HEK293 (cell line): ENCODE results near the gene ARID3A.

Experiments used
- CTCF ChIA-PET: fragments of 350-600 bp; formaldehyde crosslinking; extraction: SDS; loops from one replicate; lab custom pipeline; 2021; ENCODE audit warnings: antibody characterized with exemption; lab: Yijun Ruan, JAX
- POLR2A ChIA-PET: fragments of 300-600 bp; formaldehyde crosslinking; extraction: SDS; loops from one replicate; lab custom pipeline; 2020; ENCODE audit warnings: antibody characterized with exemption, inconsistent platforms; lab: Yijun Ruan, JAX
- H3K27ac ChIP-seq: fragments of 200-500 bp; sonication (Bioruptor generic); 2 replicates; pipeline ENCODE4 v1.5.1; 2014; ENCODE audit warnings: low read depth, low read length, control low read depth, inconsistent platforms; ENCODE audit errors: extremely low read depth
- H3K36me3 ChIP-seq, 2 experiments: fragments of 200-500 bp in 1 of 2; sonication (Bioruptor generic) in 1 of 2; 1 replicate in 1 of 2; 2 replicates in 1 of 2; pipeline ENCODE4 v1.5.1; 2014 to 2017; ENCODE audit warnings: inconsistent platforms in 2 of 2, low read length in 2 of 2; ENCODE audit not compliant: control insufficient read depth in 2 of 2, insufficient read depth in 1 of 2
- H3K4me1 ChIP-seq: fragments of 200-500 bp; sonication (Bioruptor generic); 2 replicates; pipeline ENCODE4 v1.5.1; 2014; ENCODE audit warnings: mild to moderate bottlenecking, low read length, inconsistent platforms; ENCODE audit not compliant: control insufficient read depth, insufficient read depth
- H3K4me3 ChIP-seq: 2 replicates; pipeline ENCODE4 v1.5.1; 2011; ENCODE audit warnings: low read depth, mild to moderate bottlenecking, control low read depth, low read length, moderate library complexity
- H3K9me3 ChIP-seq: fragments of 200-500 bp; sonication (Bioruptor generic); 2 replicates; pipeline ENCODE4 v1.5.1; 2014; ENCODE audit warnings: low read depth, low read length, inconsistent platforms; ENCODE audit not compliant: control insufficient read depth, insufficient read depth
- BCL11A ChIP-seq: fragments of 450-650 bp; formaldehyde crosslinking; IDR thresholded peaks from 2 replicates; pipeline ENCODE4 v1.5.1; 2016; ENCODE audit warnings: low read depth, missing biosample characterization, missing genetic modification characterization
- EGR2 ChIP-seq: fragments of 450-650 bp; formaldehyde crosslinking; IDR thresholded peaks from 2 replicates; pipeline ENCODE4 v1.5.1; 2016; ENCODE audit warnings: low read depth, missing biosample characterization, missing genetic modification characterization
- GLIS1 ChIP-seq: fragments of 450-650 bp; formaldehyde crosslinking; IDR thresholded peaks from 2 replicates; pipeline ENCODE4 v1.5.1; 2016; ENCODE audit warnings: missing biosample characterization, missing genetic modification characterization
- HOXD13 ChIP-seq: sonication (generic); formaldehyde crosslinking; IDR thresholded peaks from 2 replicates; pipeline ENCODE4 v1.8.0; 2022; ENCODE audit warnings: missing genetic modification reagents, borderline replicate concordance
- KLF1 ChIP-seq: fragments of 450-650 bp; formaldehyde crosslinking; IDR thresholded peaks from 2 replicates; pipeline ENCODE4 v1.5.1; 2016; ENCODE audit warnings: missing biosample characterization, missing genetic modification characterization
- KLF8 ChIP-seq: fragments of 450-650 bp; formaldehyde crosslinking; IDR thresholded peaks from 2 replicates; pipeline ENCODE4 v1.5.1; 2016; ENCODE audit warnings: missing biosample characterization, missing genetic modification characterization
- ZFHX2 ChIP-seq: fragments of 450-650 bp; formaldehyde crosslinking; conservative IDR thresholded peaks from 2 replicates; pipeline ENCODE4 v1.5.1; 2016; ENCODE audit warnings: missing biosample characterization, missing genetic modification characterization
- ZFP37 ChIP-seq: fragments of 450-650 bp; formaldehyde crosslinking; IDR thresholded peaks from 2 replicates; pipeline ENCODE4 v1.5.1; 2016; ENCODE audit warnings: missing biosample characterization, missing genetic modification characterization
- ZNF121 ChIP-seq: fragments of 450-650 bp; formaldehyde crosslinking; IDR thresholded peaks from 2 replicates; pipeline ENCODE4 v1.5.1; 2016; ENCODE audit warnings: missing biosample characterization, missing genetic modification characterization
- ZNF133 ChIP-seq: fragments of 450-650 bp; formaldehyde crosslinking; IDR thresholded peaks from 2 replicates; pipeline ENCODE4 v1.5.1; 2016; ENCODE audit warnings: missing biosample characterization, missing genetic modification characterization
- ZNF184 ChIP-seq: fragments of 450-650 bp; IDR thresholded peaks from 2 replicates; pipeline ENCODE4 v1.5.1; 2018; ENCODE audit warnings: missing biosample characterization, mild to moderate bottlenecking, missing genetic modification characterization
- ZNF48 ChIP-seq: fragments of 450-650 bp; formaldehyde crosslinking; IDR thresholded peaks from 2 replicates; pipeline ENCODE4 v1.5.1; 2016; ENCODE audit warnings: missing biosample characterization, missing genetic modification characterization
- ZNF514 ChIP-seq: fragments of 450-650 bp; formaldehyde crosslinking; IDR thresholded peaks from 2 replicates; pipeline ENCODE4 v1.5.1; 2016; ENCODE audit warnings: missing biosample characterization, missing genetic modification characterization
- ZNF549 ChIP-seq: fragments of 450-650 bp; IDR thresholded peaks from 2 replicates; pipeline ENCODE4 v1.5.1; 2018; ENCODE audit warnings: missing biosample characterization, missing genetic modification characterization, mild to moderate bottlenecking, inconsistent platforms, moderate library complexity
- ZNF664 ChIP-seq: fragments of 450-650 bp; formaldehyde crosslinking; IDR thresholded peaks from 2 replicates; pipeline ENCODE4 v1.5.1; 2016; ENCODE audit warnings: missing biosample characterization, missing genetic modification characterization
- ZNF76 ChIP-seq: fragments of 450-650 bp; formaldehyde crosslinking; IDR thresholded peaks from 2 replicates; pipeline ENCODE4; 2016; ENCODE audit warnings: low read depth, missing biosample characterization, missing genetic modification characterization, borderline replicate concordance
- TF ChIP-seq, protein P1 (sequence below): fragments of 450-650 bp; formaldehyde crosslinking; IDR thresholded peaks from 2 replicates; pipeline ENCODE4 v1.5.1; 2016; ENCODE audit warnings: missing biosample characterization, missing genetic modification characterization
- TF ChIP-seq, protein P2 (sequence below): fragments of 450-650 bp; formaldehyde crosslinking; IDR thresholded peaks from 2 replicates; pipeline ENCODE4 v1.5.1; 2016; ENCODE audit warnings: missing biosample characterization, missing genetic modification characterization
- TF ChIP-seq, protein P3 (sequence below): fragments of 450-650 bp; formaldehyde crosslinking; IDR thresholded peaks from 2 replicates; pipeline ENCODE4 v1.5.1; 2016; ENCODE audit warnings: missing biosample characterization, missing genetic modification characterization
- TF ChIP-seq, protein P4 (sequence below): fragments of 450-650 bp; formaldehyde crosslinking; IDR thresholded peaks from 2 replicates; pipeline ENCODE4 v1.5.1; 2017; ENCODE audit warnings: missing biosample characterization, missing genetic modification characterization

The ARID3A gene

DNA sequence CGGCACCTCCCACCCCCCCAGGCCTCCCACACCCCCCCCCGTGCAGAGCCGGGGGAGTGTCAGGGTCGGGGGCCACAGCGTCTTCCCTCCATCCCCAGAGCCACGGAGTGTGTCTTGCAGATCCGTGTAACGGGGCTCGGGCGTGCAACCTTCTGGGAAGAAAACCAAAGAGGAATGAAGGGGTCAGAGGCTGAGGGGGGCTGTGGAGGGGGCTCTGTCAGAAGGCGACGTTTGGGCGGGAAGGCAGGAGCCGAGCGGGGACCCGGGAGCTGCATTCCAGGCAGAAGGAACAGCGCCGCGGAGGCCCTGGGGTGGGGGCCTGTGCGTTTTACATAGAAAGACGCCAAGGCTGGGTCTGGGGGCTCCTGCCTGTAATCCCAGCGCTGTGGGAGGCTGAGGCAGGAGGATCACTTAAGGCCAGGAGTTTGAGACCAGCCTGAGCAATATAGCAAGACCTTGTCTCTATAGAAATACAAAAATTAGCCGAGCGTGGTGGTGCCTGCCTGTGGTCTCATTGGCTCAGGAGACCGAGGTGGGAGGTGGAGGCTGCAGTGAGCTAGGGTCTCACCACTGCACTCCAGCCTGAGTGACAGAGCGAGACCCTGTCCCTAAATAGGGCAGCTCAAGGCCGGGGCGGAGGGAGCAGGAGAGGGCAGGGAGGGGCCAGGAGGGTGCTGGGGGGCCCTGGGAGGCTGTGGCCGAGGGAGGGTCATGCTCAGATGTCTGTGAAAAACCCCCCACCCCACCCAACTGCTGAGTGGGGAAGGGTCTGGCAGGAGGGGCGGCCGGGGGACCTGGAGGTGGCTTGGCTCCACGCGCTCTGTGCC is 27.8 kb downstream of the ARID3A start:
- ChIA-PET POLR2A (interaction anchor here (0.6 kb wide), 1 partner anchor 1978 kb away, joined by 4 read pairs; no protein-coding TSS in a partner anchor), CTCF (no interaction called here)
- Histone ChIP-seq H3K36me3 (no peaks in the 10 kb centered on the region), H3K27ac (no peak overlapping the region), H3K4me3 (no peak overlapping the region), H3K4me1 (no peaks in the 10 kb centered on the region), H3K9me3 (no peaks in the 10 kb centered on the region)
- TF ChIP-seq, protein P1, sequence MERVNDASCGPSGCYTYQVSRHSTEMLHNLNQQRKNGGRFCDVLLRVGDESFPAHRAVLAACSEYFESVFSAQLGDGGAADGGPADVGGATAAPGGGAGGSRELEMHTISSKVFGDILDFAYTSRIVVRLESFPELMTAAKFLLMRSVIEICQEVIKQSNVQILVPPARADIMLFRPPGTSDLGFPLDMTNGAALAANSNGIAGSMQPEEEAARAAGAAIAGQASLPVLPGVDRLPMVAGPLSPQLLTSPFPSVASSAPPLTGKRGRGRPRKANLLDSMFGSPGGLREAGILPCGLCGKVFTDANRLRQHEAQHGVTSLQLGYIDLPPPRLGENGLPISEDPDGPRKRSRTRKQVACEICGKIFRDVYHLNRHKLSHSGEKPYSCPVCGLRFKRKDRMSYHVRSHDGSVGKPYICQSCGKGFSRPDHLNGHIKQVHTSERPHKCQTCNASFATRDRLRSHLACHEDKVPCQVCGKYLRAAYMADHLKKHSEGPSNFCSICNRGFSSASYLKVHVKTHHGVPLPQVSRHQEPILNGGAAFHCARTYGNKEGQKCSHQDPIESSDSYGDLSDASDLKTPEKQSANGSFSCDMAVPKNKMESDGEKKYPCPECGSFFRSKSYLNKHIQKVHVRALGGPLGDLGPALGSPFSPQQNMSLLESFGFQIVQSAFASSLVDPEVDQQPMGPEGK (tag by site-specific recombination) = peak; percentile 27
- TF ChIP-seq ZNF514 (tag by site-specific recombination) (no peak), ZFHX2 (tag by site-specific recombination) (peak; percentile 44)

DNA sequence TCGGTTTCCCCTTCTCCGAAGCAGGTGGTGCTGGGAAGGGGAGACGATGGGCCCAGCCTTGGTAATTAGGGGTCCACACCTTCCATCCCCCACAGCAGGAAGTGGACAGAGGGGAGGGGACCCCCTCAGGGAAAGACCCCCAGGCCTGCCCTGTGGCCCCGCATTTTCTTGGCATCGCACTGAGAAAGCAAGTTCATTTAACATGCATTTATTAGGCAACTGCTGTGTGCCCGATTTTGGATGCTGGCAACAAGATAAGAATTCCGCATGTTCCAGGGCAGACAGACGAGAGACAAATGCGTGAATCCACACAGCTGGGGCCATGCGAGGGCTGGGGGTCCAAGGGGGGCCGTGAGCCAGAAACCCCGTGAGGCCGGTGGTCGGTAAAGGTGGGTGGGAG is 28.4 kb downstream of the ARID3A start:
- TF ChIP-seq ZNF664 (tag by site-specific recombination) = peak; percentile 23; the same call in 1 of the 2 replicates
- TF ChIP-seq ZNF76 (tag by site-specific recombination) = no peak
- Histone ChIP-seq H3K4me3 (no peak overlapping the region), H3K9me3 (no peaks in the 10 kb centered on the region), H3K27ac (no peak overlapping the region), H3K36me3 (no peaks in the 10 kb centered on the region), H3K4me1 (no peaks in the 10 kb centered on the region)
- CTCF ChIA-PET = no interaction called here
- POLR2A ChIA-PET = no interaction called here

DNA sequence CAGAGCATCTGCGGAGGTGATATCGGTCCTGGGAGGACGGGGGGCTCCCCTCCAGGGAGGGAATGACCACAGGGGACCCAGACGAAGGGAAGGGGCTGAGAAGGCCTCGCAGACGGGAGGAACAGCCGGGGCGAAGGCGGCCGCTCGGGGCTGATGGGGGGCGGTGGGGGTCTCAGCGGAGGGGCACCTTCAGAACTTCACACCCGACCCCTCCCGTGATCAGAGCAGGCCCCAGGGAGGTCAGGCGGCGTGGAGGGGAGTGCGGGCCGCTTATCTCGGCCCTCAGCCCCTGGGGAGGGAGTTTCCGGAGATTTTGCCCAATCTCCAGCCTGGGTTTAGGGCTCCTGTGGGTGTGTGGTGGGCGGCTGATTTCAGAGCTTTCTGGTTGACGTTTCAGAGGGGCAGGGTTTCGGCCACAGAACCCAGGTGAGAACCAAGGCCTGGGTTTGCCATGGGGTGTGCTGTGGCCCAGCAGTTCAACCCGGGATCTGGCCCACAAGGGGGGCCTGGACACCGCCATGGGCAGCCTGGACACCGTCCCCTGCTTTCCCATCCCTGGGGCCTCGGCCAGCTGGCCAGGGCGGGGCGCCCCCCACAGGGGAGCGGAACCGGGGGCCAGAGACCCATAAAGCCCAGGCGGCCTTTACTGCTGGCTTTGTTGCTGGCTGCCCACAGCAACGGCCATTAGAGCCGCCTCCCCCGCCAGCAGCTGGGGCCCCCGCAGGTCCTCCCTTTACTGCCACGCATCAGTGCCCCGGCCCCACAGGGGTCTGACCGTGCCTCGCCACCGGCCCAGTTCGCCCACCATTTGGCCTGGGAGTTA is 29.0 kb downstream of the ARID3A start:
- Histone ChIP-seq H3K9me3 (no peaks in the 10 kb centered on the region), H3K36me3 (peaks cover 0 to 2% of the 10 kb centered on the region in 2 experiments; a peak in 1 of 3 replicates), H3K4me1 (no peaks in the 10 kb centered on the region), H3K27ac (no peak overlapping the region), H3K4me3 (no peak overlapping the region)
- ChIA-PET CTCF (interaction anchor here (1.0 kb wide), 1 partner anchor 16 kb away, joined by 5 read pairs; no protein-coding TSS in a partner anchor), POLR2A (interaction anchor here (0.6 kb wide), 1 partner anchor 193 kb away, joined by 3 read pairs; no protein-coding TSS in a partner anchor)
- TF ChIP-seq, protein P2, sequence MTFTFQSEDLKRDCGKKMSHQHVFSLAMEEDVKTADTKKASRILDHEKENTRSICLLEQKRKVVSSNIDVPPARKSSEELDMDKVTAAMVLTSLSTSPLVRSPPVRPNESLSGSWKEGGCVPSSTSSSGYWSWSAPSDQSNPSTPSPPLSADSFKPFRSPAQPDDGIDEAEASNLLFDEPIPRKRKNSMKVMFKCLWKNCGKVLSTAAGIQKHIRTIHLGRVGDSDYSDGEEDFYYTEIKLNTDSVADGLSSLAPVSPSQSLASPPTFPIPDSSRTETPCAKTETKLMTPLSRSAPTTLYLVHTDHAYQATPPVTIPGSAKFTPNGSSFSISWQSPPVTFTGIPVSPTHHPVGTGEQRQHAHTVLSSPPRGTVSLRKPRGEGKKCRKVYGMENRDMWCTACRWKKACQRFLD (tag by site-specific recombination) = no peak
- TF ChIP-seq ZNF664 (tag by site-specific recombination) = no peak
- no peak for TF ChIP-seq ZNF48 (tag by site-specific recombination)
- no peak for TF ChIP-seq ZNF133 (tag by site-specific recombination)
- TF ChIP-seq, protein P3, sequence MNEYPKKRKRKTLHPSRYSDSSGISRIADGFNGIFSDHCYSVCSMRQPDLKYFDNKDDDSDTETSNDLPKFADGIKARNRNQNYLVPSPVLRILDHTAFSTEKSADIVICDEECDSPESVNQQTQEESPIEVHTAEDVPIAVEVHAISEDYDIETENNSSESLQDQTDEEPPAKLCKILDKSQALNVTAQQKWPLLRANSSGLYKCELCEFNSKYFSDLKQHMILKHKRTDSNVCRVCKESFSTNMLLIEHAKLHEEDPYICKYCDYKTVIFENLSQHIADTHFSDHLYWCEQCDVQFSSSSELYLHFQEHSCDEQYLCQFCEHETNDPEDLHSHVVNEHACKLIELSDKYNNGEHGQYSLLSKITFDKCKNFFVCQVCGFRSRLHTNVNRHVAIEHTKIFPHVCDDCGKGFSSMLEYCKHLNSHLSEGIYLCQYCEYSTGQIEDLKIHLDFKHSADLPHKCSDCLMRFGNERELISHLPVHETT (tag by site-specific recombination) = no peak
- no peak for TF ChIP-seq HOXD13 (CRISPR knock-in tag)
- no peak for TF ChIP-seq ZNF121 (tag by site-specific recombination)
- peak; percentile 44; the same call in 1 of the 2 replicates for TF ChIP-seq KLF8 (tag by site-specific recombination)
- peak; percentile 79 for TF ChIP-seq EGR2 (tag by site-specific recombination)
- TF ChIP-seq GLIS1 (tag by site-specific recombination) = 0 out of 2 replicates have a peak, but pooled peaks have one; percentile 16
- peak; percentile 91 for TF ChIP-seq ZFHX2 (tag by site-specific recombination)
- TF ChIP-seq, protein P4, sequence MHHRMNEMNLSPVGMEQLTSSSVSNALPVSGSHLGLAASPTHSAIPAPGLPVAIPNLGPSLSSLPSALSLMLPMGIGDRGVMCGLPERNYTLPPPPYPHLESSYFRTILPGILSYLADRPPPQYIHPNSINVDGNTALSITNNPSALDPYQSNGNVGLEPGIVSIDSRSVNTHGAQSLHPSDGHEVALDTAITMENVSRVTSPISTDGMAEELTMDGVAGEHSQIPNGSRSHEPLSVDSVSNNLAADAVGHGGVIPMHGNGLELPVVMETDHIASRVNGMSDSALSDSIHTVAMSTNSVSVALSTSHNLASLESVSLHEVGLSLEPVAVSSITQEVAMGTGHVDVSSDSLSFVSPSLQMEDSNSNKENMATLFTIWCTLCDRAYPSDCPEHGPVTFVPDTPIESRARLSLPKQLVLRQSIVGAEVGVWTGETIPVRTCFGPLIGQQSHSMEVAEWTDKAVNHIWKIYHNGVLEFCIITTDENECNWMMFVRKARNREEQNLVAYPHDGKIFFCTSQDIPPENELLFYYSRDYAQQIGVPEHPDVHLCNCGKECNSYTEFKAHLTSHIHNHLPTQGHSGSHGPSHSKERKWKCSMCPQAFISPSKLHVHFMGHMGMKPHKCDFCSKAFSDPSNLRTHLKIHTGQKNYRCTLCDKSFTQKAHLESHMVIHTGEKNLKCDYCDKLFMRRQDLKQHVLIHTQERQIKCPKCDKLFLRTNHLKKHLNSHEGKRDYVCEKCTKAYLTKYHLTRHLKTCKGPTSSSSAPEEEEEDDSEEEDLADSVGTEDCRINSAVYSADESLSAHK (tag by site-specific recombination) = peak; percentile 100
- no peak for TF ChIP-seq BCL11A (tag by site-specific recombination)
- no peak for TF ChIP-seq ZNF184 (tag by site-specific recombination)
- TF ChIP-seq ZNF549 = no peak
- no peak for TF ChIP-seq ZFP37 (tag by site-specific recombination)
- TF ChIP-seq KLF1 (tag by site-specific recombination) = 0 out of 2 replicates have a peak, but pooled peaks have one; percentile 36
